Activated T-cell treated with anti-CD3 and anti-CD28 coated beads, Interleukin-2, amount 50 U/mL, for 72 hours (primary cell): ENCODE measurements around the gene ACLY. TPM values are rescaled to one million over a fixed set of nuclear protein-coding genes. Genes with fewer than 3 reads are reported as not detected.

Experiments
- ATAC-seq, 2 donors: fragments of 150-1000 bp; cut with Tn5 transposase; replicated peaks in 1 of 2; 2 replicates each; pipeline ENCODE4 v1.10.0; 2021; ENCODE audit warnings: moderate library complexity in 2 of 2, mild to moderate bottlenecking in 1 of 2
- DNase-seq, 2 donors: peaks; one replicate each; pipeline ENCODE4 v3.0.0; 2021 to 2022; ENCODE audit warnings: mixed read lengths in 1 of 2
- H3K27ac Mint-ChIP-seq: one replicate; pipeline ENCODE4 v1.8.0; 2022; ENCODE audit warnings: mild to moderate bottlenecking, moderate library complexity, mixed read lengths
- H3K27me3 Mint-ChIP-seq: one replicate; pipeline ENCODE4 v1.8.0; 2022; ENCODE audit warnings: low read depth, mixed read lengths
- H3K36me3 Mint-ChIP-seq, 2 donors: one replicate each; pipeline ENCODE4 v1.8.0; 2022; ENCODE audit warnings: mixed read lengths in 2 of 2, mild to moderate bottlenecking in 1 of 2; ENCODE audit not compliant: insufficient read depth in 2 of 2
- H3K4me1 Mint-ChIP-seq: one replicate; pipeline ENCODE4 v1.8.0; 2022; ENCODE audit warnings: low read depth, mixed read lengths
- H3K4me3 Mint-ChIP-seq, 2 donors: one replicate each; pipeline ENCODE4 v1.8.0; 2022; ENCODE audit warnings: mild to moderate bottlenecking in 2 of 2, mixed read lengths in 2 of 2, moderate library complexity in 2 of 2
- H3K9me3 Mint-ChIP-seq, 2 donors: one replicate each; pipeline ENCODE4 v1.8.0; 2022; ENCODE audit warnings: mixed read lengths in 2 of 2
- total RNA-seq, 2 donors: library from RNA; stranded (reverse); gene quantifications; one replicate each; pipeline ENCODE4 v1.2.3, GENCODE V29; 2022

The ACLY gene
- total RNA-seq, 2 donors from 2014 or later = 124 to 129 TPM

GRCh38 chr17:41914358-41914766, 4.4 kb downstream of the ACLY start:
- DNase-seq (no peak), ATAC-seq (no peak)
- Mint-ChIP-seq H3K9me3 (no peaks in the 10 kb centered on the region), H3K27me3 (no peaks in the 10 kb centered on the region), H3K27ac (no peak overlapping the region), H3K4me3 (no peak overlapping the region), H3K36me3 (peaks cover 2 to 5% of the 10 kb centered on the region in 2 donors), H3K4me1 (peaks cover 20% of the 10 kb centered on the region)

GRCh38 chr17:41913798-41914197, 5.0 kb downstream of the ACLY start:
- Mint-ChIP-seq H3K4me3 (no peak overlapping the region), H3K36me3 (peaks cover 2 to 5% of the 10 kb centered on the region in 2 donors), H3K4me1 (peaks cover 20% of the 10 kb centered on the region), H3K27me3 (no peaks in the 10 kb centered on the region), H3K9me3 (no peaks in the 10 kb centered on the region), H3K27ac (no peak overlapping the region)
- ATAC-seq = no peak
- no peak for DNase-seq

- Mint-ChIP-seq H3K36me3 (peaks cover 2 to 7% of the 10 kb centered on the region in 2 donors), H3K4me3 (no peak overlapping the region), H3K4me1 (peaks cover 20% of the 10 kb centered on the region), H3K9me3 (no peaks in the 10 kb centered on the region), H3K27ac (peak overlapping the region; percentile 59), H3K27me3 (no peaks in the 10 kb centered on the region)
- DNase-seq = no peak
- ATAC-seq = no peak
Observed at GRCh38 chr17:41912925-41913324, 5.8 kb downstream of the ACLY start.

- peaks cover 5% of the 10 kb centered on the region for H3K4me1 Mint-ChIP-seq
- peaks cover 2 to 10% of the 10 kb centered on the region in 2 donors for H3K36me3 Mint-ChIP-seq
- H3K4me3 Mint-ChIP-seq = no peak overlapping the region
- no peak for ATAC-seq
- H3K27ac Mint-ChIP-seq = no peak overlapping the region
- H3K9me3 Mint-ChIP-seq = no peaks in the 10 kb centered on the region
- H3K27me3 Mint-ChIP-seq = no peaks in the 10 kb centered on the region
- no peak for DNase-seq
Observed at GRCh38 chr17:41910701-41911391, 7.9 kb downstream of the ACLY start.

- Mint-ChIP-seq H3K9me3 (no peaks in the 10 kb centered on the region), H3K4me3 (no peak overlapping the region), H3K27me3 (no peaks in the 10 kb centered on the region), H3K36me3 (peaks cover 2 to 13% of the 10 kb centered on the region in 2 donors), H3K27ac (no peak overlapping the region), H3K4me1 (no peaks in the 10 kb centered on the region)
- ATAC-seq = no peak
- no peak for DNase-seq
Observed at GRCh38 chr17:41909088-41909487, 9.7 kb downstream of the ACLY start.

- H3K4me3 Mint-ChIP-seq = no peak overlapping the region
- peak overlapping the region; percentile 22 for H3K27ac Mint-ChIP-seq
- ATAC-seq (no peak), DNase-seq (no peak)
- no peaks in the 10 kb centered on the region for H3K27me3 Mint-ChIP-seq
- no peaks in the 10 kb centered on the region for H3K4me1 Mint-ChIP-seq
- H3K36me3 Mint-ChIP-seq = peaks cover 2 to 16% of the 10 kb centered on the region in 2 donors
- H3K9me3 Mint-ChIP-seq = no peaks in the 10 kb centered on the region
Observed at GRCh38 chr17:41907633-41908539, 10.9 kb downstream of the ACLY start.

GRCh38 chr17:41907185-41907556, 11.6 kb downstream of the ACLY start:
- Mint-ChIP-seq H3K27me3 (no peaks in the 10 kb centered on the region), H3K4me1 (no peaks in the 10 kb centered on the region), H3K4me3 (no peak overlapping the region), H3K27ac (no peak overlapping the region), H3K9me3 (no peaks in the 10 kb centered on the region), H3K36me3 (peaks cover 2 to 15% of the 10 kb centered on the region in 2 donors)
- DNase-seq (no peak), ATAC-seq (no peak)

GRCh38 chr17:41906465-41907184, 12.1 kb downstream of the ACLY start:
- no peaks in the 10 kb centered on the region for H3K4me1 Mint-ChIP-seq
- peaks cover 2 to 17% of the 10 kb centered on the region in 2 donors for H3K36me3 Mint-ChIP-seq
- DNase-seq (no peak), ATAC-seq (no peak)
- H3K27ac Mint-ChIP-seq = no peak overlapping the region
- no peaks in the 10 kb centered on the region for H3K9me3 Mint-ChIP-seq
- no peaks in the 10 kb centered on the region for H3K27me3 Mint-ChIP-seq
- H3K4me3 Mint-ChIP-seq = no peak overlapping the region

GRCh38 chr17:41905172-41905571, 13.6 kb downstream of the ACLY start:
- Mint-ChIP-seq H3K36me3 (peaks cover 5 to 24% of the 10 kb centered on the region in 2 donors), H3K9me3 (no peaks in the 10 kb centered on the region)

GRCh38 chr17:41904242-41904841, 14.4 kb downstream of the ACLY start:
- Mint-ChIP-seq H3K27me3 (no peaks in the 10 kb centered on the region), H3K36me3 (peaks cover 5 to 28% of the 10 kb centered on the region in 2 donors), H3K4me1 (no peaks in the 10 kb centered on the region), H3K9me3 (no peaks in the 10 kb centered on the region), H3K27ac (no peak overlapping the region), H3K4me3 (no peak overlapping the region)
- ATAC-seq = no peak
- DNase-seq = no peak

More at GRCh38 chr17:41905172-41905571, 13.6 kb downstream of the ACLY start:
- Mint-ChIP-seq H3K4me3 (no peak overlapping the region), H3K4me1 (no peaks in the 10 kb centered on the region), H3K27me3 (no peaks in the 10 kb centered on the region), H3K27ac (no peak overlapping the region)
- DNase-seq (no peak), ATAC-seq (no peak)

- no peaks in the 10 kb centered on the region for H3K9me3 Mint-ChIP-seq
- H3K36me3 Mint-ChIP-seq = peaks cover 3 to 30% of the 10 kb centered on the region in 2 donors
- no peak overlapping the region for H3K27ac Mint-ChIP-seq
- no peak for ATAC-seq
- H3K4me3 Mint-ChIP-seq = no peak overlapping the region
- H3K4me1 Mint-ChIP-seq = no peaks in the 10 kb centered on the region
- DNase-seq = no peak
- H3K27me3 Mint-ChIP-seq = no peaks in the 10 kb centered on the region
Observed at GRCh38 chr17:41901646-41902045, 17.1 kb downstream of the ACLY start.

- Mint-ChIP-seq H3K27ac (no peak overlapping the region), H3K4me1 (no peaks in the 10 kb centered on the region), H3K27me3 (no peaks in the 10 kb centered on the region), H3K9me3 (no peaks in the 10 kb centered on the region), H3K36me3 (peaks cover 6 to 32% of the 10 kb centered on the region in 2 donors), H3K4me3 (no peak overlapping the region)
- no peak for ATAC-seq
- DNase-seq = no peak
Observed at GRCh38 chr17:41896726-41897125, 22.0 kb downstream of the ACLY start.
